ENCODE measurements around the gene FIZ1. TPM values are rescaled to one million over a fixed set of nuclear protein-coding genes. Genes with fewer than 3 reads are reported as not detected.

FIZ1 gene
- total RNA-seq, 1 experiment from 2014 or later = 21.5 TPM

DNA sequence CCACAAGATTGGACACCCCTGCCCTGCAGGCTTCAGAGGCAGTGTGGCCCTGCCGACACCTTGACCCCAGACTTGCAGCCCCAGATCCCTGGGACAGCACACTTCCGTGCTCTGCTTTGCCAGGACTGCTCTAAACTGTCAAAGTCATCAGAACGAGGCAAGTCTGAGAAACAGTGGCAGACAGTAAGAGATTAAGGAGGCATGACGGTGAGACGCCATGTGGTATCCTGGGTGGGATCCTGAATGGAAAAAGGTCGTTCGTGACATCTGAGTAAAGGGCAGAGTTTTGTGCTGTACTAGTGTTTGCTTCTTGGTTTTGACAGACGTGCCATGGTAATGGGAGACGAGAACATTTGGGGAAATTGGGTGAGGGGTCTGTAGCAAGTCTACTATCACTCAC lies 32.5 kb downstream of the FIZ1 start:
- no peak overlapping the region for H2BK12ac ChIP-seq (ENCODE audit: insufficient read length, low read depth, low read length)
- WGBS (ENCODE audit: extremely low coverage, insufficient read length, low lambda C conversion rate) = no CpG with 5 or more reads among the region's 9 CpGs
- H2AFZ ChIP-seq (ENCODE audit: low read length) = no peak overlapping the region
- H3K23ac ChIP-seq (ENCODE audit: insufficient read length, low read depth, low read length) = no peak overlapping the region
- H3K9me3 ChIP-seq (ENCODE audit: control insufficient read depth, low read depth, low read length) = no peaks in the 10 kb centered on the region
- H2BK15ac ChIP-seq (ENCODE audit: low read depth, low read length) = no peak overlapping the region
- no peak overlapping the region for H3K4me3 Mint-ChIP-seq
- peaks cover 0 to 2% of the 10 kb centered on the region in 2 experiments; a peak in 2 of 5 replicates for H3K9me3 Mint-ChIP-seq
- H3K18ac ChIP-seq (ENCODE audit: insufficient read length, low read depth, low read length) = no peak overlapping the region
- H3T11ph ChIP-seq (ENCODE audit: low read length) = no peak overlapping the region
- no peaks in the 10 kb centered on the region for H4K20me1 ChIP-seq (ENCODE audit: control insufficient read depth, insufficient read depth, insufficient read length)
- TF ChIP-seq, protein P1, sequence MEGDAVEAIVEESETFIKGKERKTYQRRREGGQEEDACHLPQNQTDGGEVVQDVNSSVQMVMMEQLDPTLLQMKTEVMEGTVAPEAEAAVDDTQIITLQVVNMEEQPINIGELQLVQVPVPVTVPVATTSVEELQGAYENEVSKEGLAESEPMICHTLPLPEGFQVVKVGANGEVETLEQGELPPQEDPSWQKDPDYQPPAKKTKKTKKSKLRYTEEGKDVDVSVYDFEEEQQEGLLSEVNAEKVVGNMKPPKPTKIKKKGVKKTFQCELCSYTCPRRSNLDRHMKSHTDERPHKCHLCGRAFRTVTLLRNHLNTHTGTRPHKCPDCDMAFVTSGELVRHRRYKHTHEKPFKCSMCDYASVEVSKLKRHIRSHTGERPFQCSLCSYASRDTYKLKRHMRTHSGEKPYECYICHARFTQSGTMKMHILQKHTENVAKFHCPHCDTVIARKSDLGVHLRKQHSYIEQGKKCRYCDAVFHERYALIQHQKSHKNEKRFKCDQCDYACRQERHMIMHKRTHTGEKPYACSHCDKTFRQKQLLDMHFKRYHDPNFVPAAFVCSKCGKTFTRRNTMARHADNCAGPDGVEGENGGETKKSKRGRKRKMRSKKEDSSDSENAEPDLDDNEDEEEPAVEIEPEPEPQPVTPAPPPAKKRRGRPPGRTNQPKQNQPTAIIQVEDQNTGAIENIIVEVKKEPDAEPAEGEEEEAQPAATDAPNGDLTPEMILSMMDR (conservative IDR thresholded peaks at IDR 0.05) = no peak
- no peak overlapping the region for H2BK5ac ChIP-seq (ENCODE audit: insufficient read length, low read length)
- H2BK120ac ChIP-seq (ENCODE audit: low read depth, low read length, poor library complexity, severe bottlenecking) = no peak overlapping the region
- no peaks in the 10 kb centered on the region for H3K79me2 ChIP-seq (ENCODE audit: insufficient read depth, low read length)
- H3K9ac ChIP-seq (ENCODE audit: extremely low read depth, insufficient read length, low read length) = no peak overlapping the region
- peaks cover 17% of the 10 kb centered on the region for H3K27me3 Mint-ChIP-seq (ENCODE audit: low read depth)
- H4K91ac ChIP-seq (ENCODE audit: insufficient read length, low read depth, low read length) = no peak overlapping the region
- no peak overlapping the region for H2BK20ac ChIP-seq (ENCODE audit: low read depth, low read length, poor library complexity, severe bottlenecking)
- peaks cover 0 to 8% of the 10 kb centered on the region in 2 experiments; a peak in 2 of 4 replicates for H3K4me1 Mint-ChIP-seq
- H3K56ac ChIP-seq (ENCODE audit: insufficient read length, low read depth, low read length) = no peak overlapping the region
- no peak overlapping the region for H3K4ac ChIP-seq (ENCODE audit: low read depth, low read length)
- no peaks in the 10 kb centered on the region for H3K4me1 ChIP-seq (ENCODE audit: insufficient read depth, low read length)
- H3K14ac ChIP-seq (ENCODE audit: insufficient read depth, low read length) = no peak overlapping the region
- H3K36me3 Mint-ChIP-seq (ENCODE audit: insufficient read depth in 1 of 3, low read depth in 3 of 3) = no peaks in the 10 kb centered on the region
- no peak overlapping the region for H4K5ac ChIP-seq (ENCODE audit: insufficient read length, low read depth, low read length)
- no peak overlapping the region for H2AK5ac ChIP-seq (ENCODE audit: insufficient read length, low read length)
- no peaks in the 10 kb centered on the region for H3K23me2 ChIP-seq (ENCODE audit: insufficient read length, low read depth, low read length, poor library complexity, severe bottlenecking)
- H3K27ac ChIP-seq (ENCODE audit: insufficient read length, low read depth, low read length) = no peak overlapping the region
- no peak overlapping the region for H3K4me2 ChIP-seq (ENCODE audit: insufficient read depth, insufficient read length, low read length)
- no peaks in the 10 kb centered on the region for H3K79me1 ChIP-seq (ENCODE audit: insufficient read depth, low read depth, low read length, poor library complexity, severe bottlenecking)
- no peak overlapping the region for H4K8ac ChIP-seq (replicated peaks; ENCODE audit: insufficient read length, low read depth, low read length)
- H3K27ac Mint-ChIP-seq = peak overlapping the region in 1 of 3 experiments; percentile 0; a peak in 1 of 7 replicates
- DNase-seq = no peak
- no peaks in the 10 kb centered on the region; the same call in 1 of the 2 replicates for H3K27me3 ChIP-seq (ENCODE audit: insufficient read depth, low read length)
